Transverse colon (tissue), 4 donors: ENCODE data around the gene SLC25A10. TPM values are rescaled to one million over a fixed set of nuclear protein-coding genes. Genes with fewer than 3 reads are reported as not detected.

Experiments
- DNase-seq: peaks from one replicate; pipeline ENCODE4 v3.0.0-alpha.2; 2019
- H3K27ac ChIP-seq, 4 donors: fragments of 200-600 bp; sonication (generic); 2 replicates each; pipeline ENCODE4 v1.5.1; 2016 to 2018; ENCODE audit warnings: inconsistent platforms in 4 of 4
- H3K27me3 ChIP-seq: fragments of 200-600 bp; sonication (generic); 2 replicates; pipeline ENCODE4 v1.5.1; 2017; ENCODE audit warnings: inconsistent platforms
- H3K36me3 ChIP-seq, 4 donors: fragments of 200-600 bp; sonication (generic); 2 replicates each; pipeline ENCODE4 v1.5.1; 2017 to 2019; ENCODE audit warnings: inconsistent platforms in 4 of 4
- H3K4me1 ChIP-seq, 4 donors: fragments of 200-600 bp; sonication (generic); 2 replicates each; pipeline ENCODE4 v1.5.1; 2017 to 2020; ENCODE audit warnings: inconsistent platforms in 4 of 4
- H3K4me3 ChIP-seq, 4 donors: fragments of 200-600 bp; sonication (generic); 1 replicate in 1 of 4; 2 replicates in 3 of 4; pipeline versions ENCODE4 v1.5.1 to v1.6.1; 2017 to 2019; ENCODE audit warnings: inconsistent platforms in 4 of 4
- H3K9me3 ChIP-seq, 2 donors: fragments of 200-600 bp; sonication (generic); 2 replicates each; pipeline ENCODE4 v1.5.1; 2017 to 2019; ENCODE audit warnings: inconsistent platforms in 2 of 2
- CTCF ChIP-seq, 5 experiments: fragments of 200-600 bp in 3 of 5; fragments of 450-650 bp in 2 of 5; sonication (generic) in 3 of 5; IDR thresholded peaks; 1 replicate in 2 of 5; 2 replicates in 3 of 5; pipeline ENCODE4 v1.5.1; 2016 to 2017; ENCODE audit warnings: antibody characterized with exemption in 5 of 5, inconsistent platforms in 3 of 5, mild to moderate bottlenecking in 2 of 5, moderate library complexity in 1 of 5
- EP300 ChIP-seq: sonication (generic); formaldehyde crosslinking; IDR thresholded peaks from one replicate; pipeline ENCODE4 v1.6.1; 2017; ENCODE audit warnings: antibody characterized with exemption, low read depth
- POLR2A ChIP-seq: fragments of 450-650 bp; IDR thresholded peaks from one replicate; pipeline ENCODE4 v1.6.1; 2016; ENCODE audit warnings: antibody characterized with exemption, mild to moderate bottlenecking, moderate library complexity
- POLR2AphosphoS5 ChIP-seq, 3 donors: sonication (generic); formaldehyde crosslinking; IDR thresholded peaks; one replicate each; pipeline ENCODE4 v1.6.1; 2016; ENCODE audit warnings: antibody characterized with exemption in 3 of 3
- WGBS, 2 donors: methylation state at CpG; one replicate each; pipeline ENCODE4 v1.1.5; 2018; ENCODE audit warnings: low coverage in 1 of 2; 5-methylcytosine and 5-hydroxymethylcytosine counted together
- in situ Hi-C, 4 donors: fragments of 200-750 bp; cut with MboI; loops; one replicate each; pipeline versions ENCODE4 v1.15.0 to v1.15.1; 2017; ENCODE audit warnings: low sequenced_read_pairs in 3 of 4, low pct_ligation_motif_present in 1 of 4, low pct_unique_long_range_greater_than_20kb in 1 of 4
- intact Hi-C: fragments of 100-400 bp; cut with DNase I; formaldehyde crosslinking; loops from one replicate; pipeline ENCODE4 v1.15.1; 2023; ENCODE audit warnings: low total_unique reads
- total RNA-seq, 4 donors: library from RNA; depleted of rRNA; stranded (reverse); fragments of >200 nt; gene quantifications; one replicate each; pipeline ENCODE4 v1.1.0, GENCODE V29; 2016

Gene SLC25A10
- total RNA-seq, 4 donors from 2014 or later = 25.1 to 64.8 (median 46.6) TPM

GRCh38 chr17:81715107-81715871 is 3.2 kb downstream of the SLC25A10 start:
- in situ Hi-C loops = no loop called here
- Histone ChIP-seq H3K4me3 (no peak overlapping the region), H3K9me3 (no peaks in the 10 kb centered on the region), H3K27me3 (no peaks in the 10 kb centered on the region), H3K36me3 (peaks cover 0 to 4% (median 0%) of the 10 kb centered on the region in 4 donors), H3K27ac (no peak overlapping the region), H3K4me1 (peaks cover 20 to 37% (median 34%) of the 10 kb centered on the region in 4 donors)
- TF ChIP-seq POLR2AphosphoS5 (IDR thresholded peaks at IDR 0.05) = no peak
- TF ChIP-seq CTCF (IDR thresholded peaks at IDR 0.05) = no peak
- TF ChIP-seq POLR2A = no peak
- TF ChIP-seq EP300 = no peak
- intact Hi-C loops = no loop called here
- no peak for DNase-seq
- 90% methylated on average over 32 of the region's 32 CpGs; no CpG with 5 or more reads in 1 of the 2 donors for WGBS, 2 donors

- Histone ChIP-seq H3K36me3 (peaks cover 0 to 4% (median 0%) of the 10 kb centered on the region in 4 donors), H3K27ac (no peak overlapping the region), H3K4me3 (no peak overlapping the region), H3K9me3 (no peaks in the 10 kb centered on the region), H3K27me3 (no peaks in the 10 kb centered on the region), H3K4me1 (peaks cover 12 to 29% (median 26%) of the 10 kb centered on the region in 4 donors)
- TF ChIP-seq CTCF (IDR thresholded peaks at IDR 0.05) = no peak
- no peak for TF ChIP-seq POLR2A
- TF ChIP-seq POLR2AphosphoS5 (IDR thresholded peaks at IDR 0.05) = no peak
- TF ChIP-seq EP300 = no peak
- intact Hi-C loops = no loop called here
- DNase-seq = no peak
- in situ Hi-C loops = no loop called here
- 95% methylated on average over 20 of the region's 43 CpGs; no CpG with 5 or more reads in 1 of the 2 donors for WGBS, 2 donors
Measured at GRCh38 chr17:81715872-81716673, 4.0 kb downstream of the SLC25A10 start.

- in situ Hi-C loops = no loop called here
- DNase-seq = no peak
- peaks cover 0 to 4% (median 0%) of the 10 kb centered on the region in 4 donors for H3K36me3 ChIP-seq
- no peaks in the 10 kb centered on the region for H3K27me3 ChIP-seq
- no peak overlapping the region for H3K4me3 ChIP-seq
- no peaks in the 10 kb centered on the region for H3K9me3 ChIP-seq
- intact Hi-C loops = no loop called here
- H3K27ac ChIP-seq = no peak overlapping the region
- TF ChIP-seq POLR2AphosphoS5 (IDR thresholded peaks at IDR 0.05) (no peak), CTCF (IDR thresholded peaks at IDR 0.05) (no peak), POLR2A (no peak), EP300 (no peak)
- peaks cover 10 to 26% (median 23%) of the 10 kb centered on the region in 4 donors for H3K4me1 ChIP-seq
- 100% methylated on average over 1 of the region's 12 CpGs; no CpG with 5 or more reads in 1 of the 2 donors for WGBS, 2 donors
Measured at GRCh38 chr17:81716674-81716996, 4.6 kb downstream of the SLC25A10 start.

- 95% methylated on average over 25 of the region's 25 CpGs; no CpG with 5 or more reads in 1 of the 2 donors for WGBS, 2 donors
- H3K27ac ChIP-seq = no peak overlapping the region
- H3K36me3 ChIP-seq = peaks cover 0 to 4% (median 0%) of the 10 kb centered on the region in 4 donors
- DNase-seq = no peak
- in situ Hi-C loops = no loop called here
- no peaks in the 10 kb centered on the region for H3K9me3 ChIP-seq
- no peak for TF ChIP-seq POLR2AphosphoS5 (IDR thresholded peaks at IDR 0.05)
- TF ChIP-seq CTCF (IDR thresholded peaks at IDR 0.05) = no peak
- TF ChIP-seq POLR2A = no peak
- TF ChIP-seq EP300 = no peak
- H3K4me1 ChIP-seq = peaks cover 13 to 30% (median 27%) of the 10 kb centered on the region in 4 donors
- intact Hi-C loops = no loop called here
- H3K27me3 ChIP-seq = no peaks in the 10 kb centered on the region
- no peak overlapping the region for H3K4me3 ChIP-seq
Measured at GRCh38 chr17:81717049-81717765, 5.1 kb downstream of the SLC25A10 start.
